Endothelial cell of hepatic sinusoid (primary cell): ENCODE measurements around the gene SPNS2.

Source experiments
- in situ Hi-C: cut with HindIII; loops from 2 replicates; pipeline ENCODE4 v1.10.0; 2017; ENCODE audit warnings: low sequenced_read_pairs

Gene SPNS2

DNA sequence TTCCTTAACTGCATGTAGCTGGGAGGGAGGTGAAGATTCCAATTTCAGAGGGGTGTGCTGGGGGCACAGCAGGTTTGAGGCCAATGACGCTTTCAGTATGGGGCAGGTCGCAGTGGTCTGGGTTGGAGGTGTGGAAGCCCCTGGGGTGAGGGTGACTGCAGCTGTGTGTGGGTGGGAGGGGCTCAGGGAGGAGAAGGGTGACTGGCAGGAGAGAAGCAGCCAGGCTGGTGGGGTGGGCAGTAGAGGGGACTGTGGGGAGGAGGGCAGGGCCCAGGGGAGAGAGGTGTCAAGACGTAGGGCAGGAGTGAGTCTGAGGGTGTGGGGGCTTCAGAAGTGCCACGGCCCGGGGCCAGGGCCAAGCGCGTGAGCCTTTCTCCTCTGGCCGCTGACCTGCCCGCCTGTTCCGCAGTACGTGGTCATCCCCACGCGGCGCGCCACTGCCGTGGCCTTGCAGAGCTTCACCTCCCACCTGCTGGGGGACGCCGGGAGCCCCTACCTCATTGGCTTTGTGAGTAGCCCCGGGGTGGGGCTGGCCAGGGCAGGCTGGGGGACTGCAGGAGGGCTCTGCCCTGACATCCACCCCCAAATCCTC, 37.1 kb downstream of the SPNS2 start:
- in situ Hi-C loops, result loop anchor here (5.0 kb wide), 1 partner anchor 113 kb away; no protein-coding TSS in a partner anchor

- in situ Hi-C loops, result loop anchor here (5.0 kb wide), 1 partner anchor 114 kb away; no protein-coding TSS in a partner anchor
Observed at GRCh38 chr17:4536259-4536741, 37.6 kb downstream of the SPNS2 start.

- in situ Hi-C loops, result loop anchor here (5.0 kb wide), 1 partner anchor 115 kb away; no protein-coding TSS in a partner anchor
Observed at GRCh38 chr17:4536742-4537411, 38.2 kb downstream of the SPNS2 start.

- in situ Hi-C loops, result loop anchor here (5.0 kb wide), 1 partner anchor 115 kb away; no protein-coding TSS in a partner anchor
Observed at GRCh38 chr17:4537451-4538235, 39.0 kb downstream of the SPNS2 start.

- in situ Hi-C loops, result loop anchor here (5.0 kb wide), 1 partner anchor 116 kb away; no protein-coding TSS in a partner anchor
Observed at GRCh38 chr17:4538236-4539002, 39.7 kb downstream of the SPNS2 start.

- in situ Hi-C loops, result loop anchor here (5.0 kb wide), 1 partner anchor 117 kb away; no protein-coding TSS in a partner anchor
Observed at GRCh38 chr17:4539025-4539424, 40.3 kb downstream of the SPNS2 start.

DNA sequence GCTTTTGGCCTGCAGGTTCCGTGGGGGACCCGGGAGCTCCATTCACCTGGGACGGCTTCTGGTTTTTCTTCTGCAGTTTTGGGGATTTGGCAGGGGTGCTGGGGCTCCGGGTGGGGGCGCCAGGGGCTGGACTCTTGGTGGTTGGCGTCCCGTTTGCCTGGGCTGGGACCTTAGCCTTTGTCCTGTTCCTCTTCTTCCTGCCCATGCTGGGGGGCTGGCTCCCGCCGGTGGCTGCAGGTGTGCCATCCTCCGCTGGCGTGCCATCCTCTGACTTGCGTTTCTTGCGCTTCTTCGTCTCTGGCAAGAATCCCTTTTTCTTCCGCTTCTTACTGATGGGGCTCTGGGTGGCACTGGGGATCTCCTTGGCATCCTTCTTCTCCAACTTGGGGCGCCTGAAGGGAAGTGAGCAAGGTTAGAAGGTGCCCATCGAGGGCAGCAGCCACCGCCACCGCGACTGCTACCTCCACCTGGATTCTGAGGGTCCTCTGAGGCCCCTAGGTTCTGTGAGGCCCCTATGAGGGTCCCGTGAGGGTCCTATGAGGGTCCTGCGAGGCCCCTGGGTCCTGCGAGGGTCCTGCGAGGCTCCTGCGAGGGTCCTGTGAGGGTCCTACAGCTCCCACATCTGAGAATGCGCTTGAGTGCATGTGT, 41.0 kb downstream of the SPNS2 start:
- in situ Hi-C loops, result loop anchor here (5.0 kb wide), 1 partner anchor 117 kb away; no protein-coding TSS in a partner anchor

DNA sequence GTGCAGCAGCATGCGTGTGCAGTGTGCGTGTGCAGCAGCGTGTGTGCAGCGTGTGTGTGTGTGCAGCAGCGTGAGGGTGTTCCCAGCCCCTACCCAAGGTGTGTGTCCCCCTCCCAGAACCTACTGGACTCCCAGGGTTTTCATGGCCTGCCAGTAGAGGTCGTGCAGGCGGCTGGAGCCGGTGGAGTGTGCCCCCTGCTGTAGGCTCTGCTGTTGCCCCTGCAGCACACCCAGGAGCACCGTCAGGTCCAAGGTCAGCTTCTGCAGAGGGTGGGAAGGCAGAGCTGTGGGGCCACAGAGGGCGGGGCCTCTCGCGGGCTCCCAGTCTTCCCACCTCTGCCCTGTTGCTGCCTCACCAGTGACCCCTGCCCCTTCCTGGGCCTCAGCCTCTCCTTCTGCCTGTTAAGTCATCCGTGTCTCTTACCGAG, 41.6 kb downstream of the SPNS2 start:
- in situ Hi-C loops, result no loop called here

GRCh38 chr17:4540687-4541327, 42.1 kb downstream of the SPNS2 start:
- in situ Hi-C loops, result no loop called here

- in situ Hi-C loops, result no loop called here
Observed at GRCh38 chr17:4541328-4542002, 42.8 kb downstream of the SPNS2 start.

DNA sequence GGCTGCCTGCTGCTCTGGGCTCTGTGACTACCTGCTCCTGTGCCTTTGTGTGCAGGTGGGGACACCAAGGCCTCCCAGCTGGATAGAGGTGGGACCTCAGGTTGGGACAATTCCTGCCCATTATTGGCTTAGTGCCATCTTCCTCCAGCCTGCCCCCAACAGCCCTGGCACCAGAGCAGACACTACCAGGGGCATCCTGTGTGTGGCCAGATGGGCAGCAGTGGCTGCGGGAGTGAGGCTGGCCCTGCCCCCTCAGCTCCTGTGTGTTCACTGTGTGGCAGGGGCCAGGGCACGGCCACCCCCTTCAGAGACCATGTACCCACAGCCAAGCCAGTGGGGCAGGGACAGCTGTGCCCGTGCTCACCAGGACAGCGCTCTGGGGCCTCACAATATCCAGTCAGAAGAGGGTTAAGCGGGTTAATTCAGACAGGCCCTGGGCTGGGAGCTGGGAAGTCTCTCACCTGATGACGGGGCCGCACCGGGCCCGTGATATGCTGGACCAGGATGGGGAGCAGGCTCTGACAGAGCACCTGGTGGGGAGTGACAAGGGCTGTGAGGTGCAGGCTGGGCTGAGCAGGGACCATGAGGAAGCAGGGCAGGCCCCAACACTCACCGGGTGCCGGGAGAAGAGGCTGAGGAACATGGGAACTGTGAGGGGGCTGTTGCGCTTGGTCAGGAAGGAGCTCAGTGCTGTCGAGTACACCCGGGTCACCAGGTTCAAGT, 43.5 kb downstream of the SPNS2 start:
- in situ Hi-C loops, result no loop called here

DNA sequence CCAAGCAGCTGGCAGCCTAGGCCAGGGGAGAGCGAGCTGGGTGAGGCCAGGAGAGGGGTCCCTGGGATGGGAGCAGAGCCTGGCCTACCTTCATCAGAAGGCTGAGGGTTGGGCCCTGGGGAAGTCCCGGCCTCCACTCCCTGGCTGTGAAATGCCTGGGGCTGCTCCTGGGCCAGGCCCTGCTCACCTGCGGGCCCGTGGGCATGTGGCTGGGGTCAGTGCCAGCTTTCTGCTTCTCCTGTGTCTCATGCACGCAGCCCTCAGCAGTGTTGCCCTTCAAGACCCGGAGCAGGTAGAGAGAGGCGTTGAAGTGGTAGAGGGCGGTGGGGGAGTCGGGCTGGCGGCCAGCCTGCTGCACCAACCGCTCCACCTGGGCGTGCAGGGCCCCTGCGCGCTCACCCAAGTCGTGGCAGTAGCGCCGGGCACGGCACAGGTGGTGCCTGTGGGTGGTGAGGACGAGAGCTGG, 44.1 kb downstream of the SPNS2 start:
- in situ Hi-C loops, result no loop called here

- in situ Hi-C loops, result no loop called here
Observed at GRCh38 chr17:4543557-4544026, 44.9 kb downstream of the SPNS2 start.

DNA sequence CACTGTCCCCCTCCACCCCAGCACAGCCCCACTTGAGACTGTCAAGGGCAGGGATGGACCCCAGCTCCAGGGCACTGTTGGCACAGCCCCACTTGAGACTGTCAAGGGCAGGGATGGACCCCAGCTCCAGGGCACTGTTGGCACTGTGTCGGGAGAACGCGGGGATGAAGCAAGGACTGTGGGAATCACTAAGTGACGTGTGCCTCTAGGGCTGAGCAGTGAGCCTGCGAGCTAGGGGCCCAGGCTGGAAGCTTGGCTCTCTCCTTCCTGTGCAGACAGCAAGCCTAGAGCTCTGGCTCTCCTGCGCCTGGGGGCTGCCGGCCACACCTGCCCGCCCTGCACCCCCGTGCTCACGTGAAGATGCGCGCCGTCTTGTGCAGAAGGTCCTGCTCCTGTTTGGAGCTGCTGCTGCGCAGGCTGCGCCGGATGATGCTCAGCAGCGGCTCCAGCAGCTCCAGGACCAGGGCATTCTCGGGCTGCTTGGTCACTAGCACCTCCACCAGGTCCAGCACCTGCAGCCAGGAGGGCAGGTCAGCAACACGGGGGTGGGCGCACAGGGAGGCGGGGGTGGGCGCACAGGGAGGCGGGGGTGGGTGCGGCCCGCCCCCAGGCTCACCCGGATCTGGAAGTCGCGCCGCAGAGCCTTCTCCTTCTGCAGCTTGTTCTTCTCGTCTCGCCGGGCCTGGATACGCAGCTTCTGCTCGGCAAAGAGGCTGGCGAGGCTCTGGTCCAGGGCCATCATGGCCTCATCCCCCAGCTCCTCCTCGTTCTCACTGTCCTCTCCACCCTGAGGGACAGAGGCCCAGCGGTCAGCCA, 45.7 kb downstream of the SPNS2 start:
- in situ Hi-C loops, result no loop called here

DNA sequence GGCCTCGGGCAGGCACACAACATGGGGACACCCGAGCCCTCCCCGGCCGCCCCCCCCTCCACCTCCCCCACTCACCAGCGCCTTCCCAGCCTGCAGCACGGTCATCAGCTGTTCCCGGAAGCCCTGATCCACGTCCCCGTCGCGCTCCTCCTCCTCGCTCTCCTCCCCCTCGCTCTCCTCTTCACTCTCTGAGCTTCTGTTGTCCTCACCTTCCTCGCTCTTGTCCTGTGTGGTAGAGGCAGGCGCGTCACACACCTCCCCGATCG, 46.2 kb downstream of the SPNS2 start:
- in situ Hi-C loops, result no loop called here

- in situ Hi-C loops, result no loop called here
Observed at GRCh38 chr17:4545217-4545951, 46.7 kb downstream of the SPNS2 start.
